Myocyte (in vitro differentiated cells): ENCODE results near the gene IGF1R. TPM values are rescaled to one million over a fixed set of nuclear protein-coding genes. Genes with fewer than 3 reads are reported as not detected.

Experiments
- DNase-seq: peaks from one replicate; pipeline ENCODE4 v3.0.0-alpha.2; 2012; ENCODE audit warnings: low read depth
- total RNA-seq: library from RNA; depleted of rRNA; stranded (reverse); fragments of >200 nt; gene quantifications from 2 replicates; pipeline ENCODE4 v1.2.3, GENCODE V29; 2014

IGF1R gene
- total RNA-seq, 1 donor from 2014 or later, result 21.2 TPM

DNA sequence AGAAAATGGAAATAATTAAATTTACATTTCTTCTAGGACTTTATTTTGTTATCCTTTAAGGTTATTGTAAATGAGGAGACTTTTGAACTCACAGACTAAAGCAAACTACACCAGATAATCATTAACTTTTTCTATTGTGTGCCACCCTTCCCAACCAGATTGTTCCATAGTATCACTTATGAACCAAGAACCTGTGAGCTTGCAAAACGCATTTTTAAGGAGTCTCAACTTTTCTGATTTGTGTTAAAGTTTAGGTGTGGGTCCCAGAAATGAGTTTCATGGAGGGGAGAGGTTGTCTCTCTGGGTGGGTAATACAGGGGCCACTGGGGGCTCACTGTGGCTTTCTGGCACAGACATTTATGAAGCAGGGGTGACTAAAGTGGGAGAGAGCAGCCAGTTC lies 75.7 kb downstream of the IGF1R start:
- DNase-seq, result no peak

DNA sequence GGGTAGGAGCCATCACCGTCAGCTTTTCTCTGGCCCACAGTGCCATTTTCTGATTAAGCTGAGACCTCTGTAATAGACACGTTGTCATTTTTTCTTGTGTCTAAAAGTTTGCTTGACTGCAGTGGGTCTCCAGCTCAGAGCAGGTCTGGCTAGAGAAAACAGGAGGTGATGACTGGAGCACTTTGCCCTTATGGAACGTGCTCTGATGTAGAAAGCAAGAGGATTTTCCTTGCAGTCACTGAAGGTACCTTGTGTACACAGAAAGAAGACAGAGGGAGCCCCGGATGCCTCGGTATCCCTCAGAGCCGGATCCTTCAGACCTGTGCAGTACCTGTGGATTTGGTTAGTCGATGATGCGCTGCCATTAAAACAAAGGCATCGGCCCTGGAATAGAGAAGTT lies 76.2 kb downstream of the IGF1R start:
- no peak for DNase-seq

DNA sequence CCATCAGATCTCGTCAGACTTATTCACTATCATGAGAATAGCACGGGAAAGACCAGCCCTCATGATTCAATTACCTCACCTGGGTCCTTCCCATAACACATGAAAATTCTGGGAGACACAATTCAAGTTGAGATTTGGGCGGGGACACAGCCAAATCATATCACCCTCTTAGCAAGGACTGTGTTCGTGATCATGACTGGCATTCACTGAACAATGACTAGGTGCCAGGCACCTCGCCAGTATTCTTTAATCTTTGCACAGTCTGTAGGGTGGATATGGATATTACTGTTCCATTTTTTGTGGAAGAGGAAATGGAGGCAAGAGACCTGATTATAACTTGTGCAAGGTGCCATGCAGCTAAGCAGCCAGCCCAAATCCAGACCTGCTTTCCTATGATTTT lies 77.5 kb downstream of the IGF1R start:
- DNase-seq, result no peak

DNA sequence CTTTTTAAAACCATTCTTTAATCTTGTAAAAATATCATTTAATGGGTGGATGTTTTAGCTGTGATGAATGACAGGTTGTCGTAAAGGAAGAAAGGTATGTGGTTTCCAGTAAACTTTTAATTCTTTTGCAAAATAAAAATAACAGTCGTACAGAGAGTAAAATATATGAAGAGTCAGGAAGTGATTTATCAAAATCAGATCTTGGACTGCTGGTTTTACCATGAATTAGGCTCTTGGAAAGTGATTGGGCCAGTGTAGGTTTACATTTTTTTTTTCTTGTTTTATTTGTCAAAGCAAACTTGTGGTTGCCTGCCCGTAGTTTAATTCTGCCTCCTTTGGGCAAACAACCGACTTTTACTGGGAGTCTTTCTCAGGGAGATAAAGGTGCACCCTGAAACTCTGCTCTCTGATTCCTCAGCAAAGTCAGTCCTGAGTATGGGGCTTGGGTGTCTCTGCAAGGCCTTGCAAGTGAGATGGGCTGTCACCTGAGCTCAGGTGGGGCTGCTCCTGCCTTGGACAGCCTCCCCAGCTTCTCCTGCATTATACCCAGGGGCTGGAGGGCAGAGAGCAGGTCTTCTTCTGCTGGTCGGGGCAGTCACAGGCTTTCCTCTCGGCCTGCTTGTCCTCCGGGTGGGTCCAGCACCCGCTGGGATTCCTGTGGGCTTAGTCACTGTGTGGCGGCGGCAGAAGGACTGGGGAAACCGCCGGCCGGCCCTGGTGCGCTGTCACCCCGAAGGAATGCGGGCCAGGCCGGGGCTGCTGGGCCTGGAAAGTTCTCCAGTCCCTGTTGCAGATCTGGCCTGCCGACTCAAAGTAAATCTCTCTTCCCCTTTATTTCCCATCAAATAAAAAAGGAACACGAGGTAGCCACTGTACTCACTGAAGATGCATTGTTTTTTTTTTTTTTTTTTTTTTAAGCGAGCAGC lies 79.0 kb downstream of the IGF1R start:
- peak; percentile 97 for DNase-seq

DNA sequence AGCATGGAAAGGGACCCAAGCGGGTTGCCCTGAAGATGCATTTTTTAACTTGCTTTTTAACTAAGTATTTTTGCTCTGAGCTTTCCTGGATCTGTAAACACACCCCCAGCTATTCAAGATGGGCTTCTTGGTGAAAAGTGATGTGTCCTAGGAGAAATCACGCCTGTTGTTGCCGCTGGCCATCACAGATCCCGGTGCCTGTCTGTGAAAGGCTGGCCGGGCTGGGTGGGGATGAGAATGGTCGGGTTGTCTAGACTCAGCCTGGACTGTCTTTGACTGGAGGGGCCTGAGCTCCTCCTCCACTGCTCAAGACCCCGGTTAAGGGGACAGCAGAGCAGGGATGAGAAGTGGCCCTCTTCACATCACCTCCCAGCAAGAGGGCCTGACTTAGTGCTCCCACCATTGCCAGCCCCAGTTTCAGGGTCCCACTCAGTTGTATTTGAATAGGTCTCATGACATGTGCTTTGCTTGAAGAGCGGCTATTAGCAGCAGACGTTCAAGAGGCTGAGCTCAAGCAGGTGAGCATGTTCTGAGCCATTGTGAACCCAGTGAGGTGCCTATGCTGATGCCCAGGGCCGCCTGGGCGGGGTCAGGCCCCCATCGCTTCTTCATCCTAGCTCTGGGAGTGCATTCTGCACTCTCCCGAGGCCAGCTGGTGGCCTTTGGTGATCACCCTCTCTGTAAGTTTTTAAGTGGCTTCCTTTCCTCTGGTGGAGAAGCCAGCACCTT lies 79.9 kb downstream of the IGF1R start:
- no peak for DNase-seq

DNA sequence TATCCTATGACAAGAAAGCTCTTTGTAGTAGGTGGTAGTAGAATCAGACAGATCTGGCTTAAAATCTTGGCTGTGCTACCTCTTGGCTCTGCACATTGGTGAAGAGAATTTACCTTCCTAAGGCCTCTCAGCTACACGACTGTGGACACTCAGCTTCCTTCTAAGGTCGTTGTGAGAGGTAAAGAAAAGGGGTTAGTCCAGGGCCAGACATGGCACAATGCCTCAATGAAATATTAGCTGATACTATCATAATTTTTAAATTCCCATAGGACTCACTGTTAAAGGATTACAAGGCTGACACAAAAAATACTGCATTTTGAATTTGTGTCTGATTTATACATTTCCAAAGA lies 80.4 kb downstream of the IGF1R start:
- no peak for DNase-seq

DNA sequence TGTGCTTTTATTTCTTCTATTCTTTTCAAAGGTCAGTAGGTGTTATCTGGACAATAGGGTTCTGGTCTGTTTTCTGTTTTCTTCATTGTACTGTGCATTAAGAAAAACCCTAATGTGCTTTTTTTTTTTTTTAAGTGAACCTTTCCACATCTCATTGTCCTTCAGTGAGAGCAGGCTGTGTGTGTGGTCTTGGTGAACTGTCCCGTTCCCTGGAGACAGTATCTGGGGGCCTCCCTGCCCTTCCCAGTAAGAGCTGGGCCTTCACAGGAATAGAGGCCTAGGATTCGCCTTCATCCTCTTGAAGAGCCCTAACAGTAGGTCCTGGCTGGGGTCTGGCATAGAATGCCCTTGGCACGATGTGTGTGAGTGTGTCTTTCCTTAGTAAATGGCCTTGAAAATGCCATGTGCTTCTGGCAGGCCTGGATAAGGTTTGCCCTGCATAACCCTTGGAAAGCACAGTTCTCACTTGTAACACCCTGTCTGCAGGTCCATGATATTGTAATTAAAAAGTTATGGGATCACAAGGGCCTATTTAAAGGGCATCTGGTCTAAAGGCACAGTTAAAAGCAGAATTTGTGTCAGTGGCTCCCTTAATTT lies 81.2 kb downstream of the IGF1R start:
- peak; percentile 45 for DNase-seq

DNA sequence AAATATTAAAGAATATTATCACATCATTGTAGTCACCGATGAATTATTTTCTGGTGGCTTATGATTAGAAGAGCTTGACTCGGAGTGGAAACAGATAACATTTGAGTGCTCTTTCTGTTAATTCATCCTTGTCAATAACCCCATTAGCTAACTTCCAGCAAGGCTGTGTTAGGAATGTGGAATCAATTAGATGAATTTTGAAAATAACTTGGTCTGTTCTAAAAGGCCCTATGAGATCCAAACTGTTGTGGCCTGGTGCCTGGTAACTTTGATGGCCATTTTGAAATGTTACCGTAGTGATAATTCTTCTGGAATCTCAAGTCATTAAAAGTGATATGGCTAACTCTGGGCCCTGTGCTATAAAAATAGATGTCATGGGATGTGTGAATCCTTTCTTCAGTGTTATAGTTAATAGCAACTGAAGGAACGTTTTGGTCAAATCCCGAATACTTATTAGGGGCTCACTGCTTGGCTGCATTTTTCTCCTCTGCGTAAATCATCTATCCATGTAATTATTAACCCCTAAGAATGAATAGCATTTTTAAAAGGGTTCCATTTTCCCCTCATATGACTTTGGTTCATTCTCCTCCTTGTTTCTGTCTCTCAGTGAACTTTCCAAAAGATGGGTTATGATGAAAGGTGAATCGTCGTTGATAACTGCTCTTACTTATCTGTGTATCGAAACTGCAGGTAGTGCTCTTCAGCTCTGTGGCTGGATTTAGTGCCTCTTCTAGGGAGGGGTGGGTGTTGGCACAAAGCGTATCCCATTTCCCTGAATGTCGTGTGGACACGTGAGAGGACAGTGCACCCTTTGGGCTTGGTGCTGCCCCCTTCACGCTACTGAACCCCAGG lies 82.7 kb downstream of the IGF1R start:
- no peak for DNase-seq

DNA sequence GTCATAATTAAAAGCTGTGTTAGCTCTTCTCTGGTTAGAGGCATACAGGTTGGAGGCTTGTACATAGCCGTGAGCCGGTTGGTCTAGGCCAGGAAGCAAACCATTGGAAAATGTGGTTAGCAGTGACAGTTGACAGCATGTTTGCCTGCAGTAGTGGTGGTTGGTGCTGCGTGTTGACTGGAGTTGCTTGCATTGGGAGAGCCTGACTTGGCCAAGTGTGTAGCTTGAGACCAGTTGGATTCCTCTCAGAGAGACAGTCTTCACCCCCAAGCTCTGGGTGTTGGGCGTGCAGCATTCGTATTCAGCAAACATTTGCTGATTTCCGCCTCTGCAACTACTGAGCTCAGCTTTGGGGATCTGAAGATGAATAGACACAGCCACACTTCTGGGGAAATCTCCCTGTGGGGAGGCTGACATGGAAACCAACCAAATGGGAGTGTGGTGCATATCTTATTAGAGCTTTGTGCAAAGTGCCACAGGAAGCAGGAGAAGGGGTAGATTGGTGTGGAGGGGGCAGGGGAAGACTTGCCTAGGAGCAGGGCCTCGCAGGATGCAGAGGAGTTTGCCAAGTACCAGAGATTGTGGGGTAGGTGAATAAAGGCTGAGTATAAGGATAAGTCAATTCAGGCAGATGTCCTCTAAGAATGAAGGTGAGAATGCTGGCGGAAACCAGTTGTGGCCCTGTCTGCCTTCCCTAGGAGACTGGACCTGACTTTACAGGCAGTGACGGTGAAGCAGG lies 83.5 kb downstream of the IGF1R start:
- no peak for DNase-seq

DNA sequence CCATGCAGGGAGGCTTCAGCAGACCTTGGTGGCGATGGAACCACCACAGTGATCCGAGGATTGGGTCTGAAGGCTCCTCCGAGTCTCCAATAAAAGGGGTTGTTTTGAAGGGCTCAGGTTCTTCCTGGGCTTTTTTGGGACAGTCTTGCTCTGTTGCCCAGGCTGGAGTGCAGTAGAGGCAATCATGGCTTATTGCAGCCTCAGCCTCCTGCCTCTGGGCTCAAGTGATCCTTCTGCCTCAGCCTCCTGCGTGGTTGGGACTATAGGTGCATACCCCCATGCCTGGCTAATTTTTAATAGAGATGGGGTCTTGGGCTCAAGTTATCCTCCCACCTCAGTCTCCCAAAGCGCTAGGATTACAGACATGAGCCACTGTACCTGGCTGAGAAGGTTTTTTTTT lies 84.8 kb downstream of the IGF1R start:
- DNase-seq, result no peak

DNA sequence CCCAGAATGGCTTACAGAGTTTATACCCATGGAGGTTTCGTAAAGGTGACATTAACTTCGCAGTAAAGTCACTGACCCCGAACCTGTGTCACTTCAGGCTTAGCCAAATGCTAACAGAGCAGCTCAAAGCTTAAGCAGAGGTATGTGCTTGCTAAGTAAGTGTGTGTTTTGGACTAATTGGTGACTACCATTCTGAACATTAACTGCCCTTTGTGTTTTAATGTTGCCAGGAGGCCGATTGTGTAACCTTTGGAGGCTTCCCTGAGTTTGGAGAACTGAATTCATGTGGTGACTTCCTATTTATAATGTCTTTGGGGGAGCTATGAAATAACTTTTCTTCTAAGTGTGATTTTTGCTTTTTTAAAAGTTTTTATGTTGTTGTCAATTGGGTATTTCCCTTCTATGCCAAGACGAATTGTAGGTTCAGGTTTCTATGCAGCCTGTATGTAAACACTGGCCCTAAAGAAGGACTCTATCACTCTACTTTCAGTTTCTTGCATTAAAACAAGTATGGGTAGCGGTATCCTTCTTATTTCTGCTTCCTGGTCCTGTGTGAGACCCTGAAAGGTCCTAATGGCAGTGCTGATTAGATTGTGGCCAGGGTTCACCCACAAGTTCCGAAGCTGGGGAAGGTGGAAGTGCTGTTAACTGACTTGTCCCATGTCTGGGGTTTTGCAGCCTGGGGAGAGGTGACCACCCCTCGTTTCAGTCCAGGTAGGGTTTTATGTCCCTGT lies 86.3 kb downstream of the IGF1R start:
- no peak for DNase-seq

DNA sequence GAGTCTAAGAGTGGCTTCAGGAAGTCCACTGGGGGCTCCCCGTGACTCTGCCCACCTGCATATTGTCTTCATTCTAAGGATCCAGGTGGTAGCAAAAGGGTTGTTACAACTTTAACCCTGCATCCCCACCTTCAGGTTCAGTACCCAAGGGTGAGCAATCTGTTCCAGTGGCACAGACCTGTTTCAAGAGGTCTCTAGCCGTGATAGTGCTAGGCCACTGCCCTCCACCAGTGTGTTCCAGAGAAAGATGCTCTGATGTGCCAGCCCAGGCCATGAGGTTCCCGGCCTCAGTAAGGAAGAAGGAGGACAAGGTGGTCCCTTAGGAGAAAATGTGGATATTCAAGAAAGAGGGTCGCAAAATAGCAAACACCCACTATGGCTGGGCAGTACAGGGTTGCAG lies 87.0 kb downstream of the IGF1R start:
- DNase-seq, result no peak

DNA sequence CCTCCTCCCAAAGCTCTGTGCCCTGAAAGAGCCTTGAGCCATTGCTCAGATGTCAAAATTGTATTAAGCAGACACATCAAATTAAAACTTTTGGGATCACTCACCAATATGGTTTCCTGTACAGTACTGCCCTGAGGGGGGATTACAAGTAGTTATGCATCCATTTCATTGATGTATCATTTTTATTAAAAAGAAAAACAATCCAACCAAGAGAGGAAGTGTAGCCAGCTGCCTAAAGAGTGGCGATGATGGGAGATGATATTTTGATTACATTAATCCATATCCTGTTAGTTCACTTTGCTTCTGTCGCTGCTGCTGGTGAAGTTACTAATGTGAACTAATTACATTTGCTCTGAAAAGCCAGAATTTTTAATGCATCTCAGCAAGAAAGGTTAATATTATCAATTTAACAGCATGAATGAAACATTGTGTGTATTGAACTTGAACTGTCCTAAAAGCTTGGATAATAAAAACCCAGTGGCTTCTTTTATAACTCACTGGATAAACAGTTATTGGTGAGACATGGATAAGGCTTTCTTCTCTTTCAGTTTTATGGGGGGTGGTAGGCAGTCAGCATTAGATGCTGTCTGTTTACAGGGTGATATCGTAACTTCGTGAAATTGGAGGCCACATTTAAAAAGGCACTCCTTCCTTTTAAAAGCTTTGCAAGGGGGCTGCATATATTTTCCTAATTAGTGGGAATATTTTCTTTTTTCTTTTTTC lies 87.7 kb downstream of the IGF1R start:
- DNase-seq, result no peak

DNA sequence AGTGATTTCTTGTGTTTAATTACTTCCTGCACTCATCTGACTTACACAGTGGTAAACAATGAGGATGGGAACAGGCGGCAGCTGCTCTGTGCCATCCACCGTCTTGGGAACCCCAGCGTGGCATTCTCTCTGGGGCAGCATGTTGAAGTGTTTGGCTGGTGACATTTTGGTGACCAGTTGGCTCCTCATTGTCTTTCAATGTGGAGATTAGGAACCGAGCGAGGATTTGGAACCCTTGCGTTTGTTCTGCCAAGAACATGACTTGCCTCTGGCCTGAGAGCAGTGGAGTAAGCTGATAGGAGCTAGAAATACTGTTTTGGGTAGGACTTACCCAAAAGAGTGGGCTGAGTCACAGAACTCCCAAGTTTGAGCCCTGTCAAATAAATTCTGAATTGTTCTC lies 88.8 kb downstream of the IGF1R start:
- DNase-seq, result peak; percentile 24

DNA sequence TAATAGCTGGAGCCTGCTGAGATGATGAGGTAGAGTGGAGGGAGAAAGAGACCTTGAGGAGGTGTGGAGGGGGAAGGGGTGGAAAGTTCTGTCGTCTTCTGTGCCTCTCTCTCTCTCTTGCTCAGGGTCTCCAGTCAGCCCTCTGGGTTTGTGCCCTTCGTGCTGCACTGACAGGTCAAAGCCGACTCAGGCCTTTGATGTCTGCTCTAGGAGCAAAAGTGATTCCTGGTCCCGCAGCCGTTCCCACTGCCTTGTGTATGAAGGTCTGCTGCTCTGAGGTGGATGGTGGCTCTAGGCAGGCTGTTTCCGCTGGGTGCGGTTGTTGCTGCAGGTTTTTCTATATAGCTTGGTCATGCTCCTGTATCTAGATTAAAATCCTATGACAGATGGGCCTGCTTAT lies 89.4 kb downstream of the IGF1R start:
- DNase-seq, result no peak

DNA sequence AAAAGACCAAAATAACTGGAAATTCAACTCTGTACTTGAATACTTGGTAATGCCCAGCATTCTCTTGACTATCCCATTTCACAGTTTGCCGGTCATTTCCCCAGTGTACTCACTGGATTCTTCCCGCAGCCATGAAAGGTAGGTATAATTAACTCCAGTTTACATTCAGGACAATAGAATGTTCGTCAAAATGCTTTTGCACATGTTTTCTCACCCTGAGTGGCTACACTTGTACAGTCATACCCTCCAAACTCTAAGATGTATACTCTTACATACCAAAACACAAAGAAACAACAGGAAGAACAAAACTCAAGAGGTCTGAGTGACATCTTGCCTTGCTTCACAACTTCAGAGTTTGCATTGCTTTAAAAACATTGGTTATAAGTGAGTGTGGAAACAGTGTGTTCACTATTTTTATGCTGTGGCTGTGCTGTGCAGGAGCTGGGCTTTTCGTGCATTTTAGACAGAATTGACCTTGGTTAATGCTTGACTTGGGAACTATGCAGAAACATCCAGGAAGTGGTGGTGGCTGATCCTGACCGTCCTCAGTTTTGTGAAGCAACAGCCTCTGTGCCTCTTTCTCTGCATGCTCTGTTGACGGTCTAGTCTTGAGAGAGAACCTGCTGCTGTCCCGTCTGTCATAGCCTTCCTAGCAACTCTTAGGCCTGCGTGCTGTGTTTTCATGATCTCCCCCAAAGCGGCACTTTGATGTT lies 90.5 kb downstream of the IGF1R start:
- no peak for DNase-seq

DNA sequence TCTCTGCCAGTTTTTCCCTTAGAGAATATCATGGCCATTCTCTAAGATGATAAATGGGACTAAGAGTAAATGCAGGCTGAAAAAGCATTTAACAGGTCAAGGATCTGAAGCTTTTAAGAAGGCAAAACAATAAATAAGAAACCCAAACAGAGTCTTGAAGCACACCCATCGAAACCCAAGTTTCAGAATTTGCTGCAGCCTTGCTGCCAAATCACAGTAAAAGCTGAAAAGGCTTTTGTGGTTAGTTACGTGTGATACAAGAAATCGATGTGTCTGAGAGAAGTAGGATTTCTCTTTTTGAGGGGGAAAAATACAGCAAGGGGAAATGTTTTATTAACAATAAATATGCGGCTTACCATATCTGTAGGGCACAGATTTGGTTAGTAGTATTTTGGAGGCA lies 92.0 kb downstream of the IGF1R start:
- DNase-seq, result no peak

DNA sequence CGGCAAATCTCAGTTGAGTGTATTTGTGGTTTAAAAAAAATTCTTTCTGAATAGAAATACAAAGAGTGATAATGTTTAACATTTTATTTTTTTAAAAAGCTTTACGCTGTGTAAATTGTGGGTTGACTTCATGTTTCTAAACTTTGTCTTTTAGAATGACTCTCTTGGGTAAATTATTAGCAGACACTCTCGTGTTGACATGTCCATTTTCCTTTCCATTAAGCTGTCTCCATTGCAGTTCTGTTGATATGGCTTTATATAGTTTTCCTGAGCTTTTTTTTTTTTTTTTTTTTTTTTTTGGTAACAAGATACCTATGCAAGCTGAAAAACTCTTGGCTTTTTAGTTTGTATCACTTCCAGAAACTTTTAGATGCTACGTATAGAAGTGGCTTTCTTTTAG lies 92.6 kb downstream of the IGF1R start:
- no peak for DNase-seq

DNA sequence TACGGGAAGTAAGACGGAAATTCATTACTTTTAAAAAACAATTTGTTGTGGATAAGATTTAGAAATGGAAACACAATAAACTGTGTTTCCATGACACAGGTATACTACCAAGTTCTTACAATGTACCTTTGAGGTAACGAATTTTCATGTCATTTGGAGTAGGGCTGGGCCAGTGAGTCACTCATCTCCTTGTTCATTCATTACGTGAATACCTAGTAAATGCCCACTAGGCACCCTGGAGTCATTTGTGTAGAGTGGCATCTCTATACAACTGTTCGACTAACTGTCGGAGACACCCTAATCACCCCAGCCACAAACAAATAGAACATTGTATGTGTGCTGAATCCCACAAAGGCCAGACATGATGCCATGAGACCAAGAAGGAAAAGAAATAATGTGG lies 94.8 kb downstream of the IGF1R start:
- DNase-seq, result no peak
